Activated CD8-positive, alpha-beta memory T cell treated with anti-CD3 and anti-CD28 coated beads for 36 hours (primary cell): ENCODE results near the gene ATXN10. TPM values are rescaled to one million over a fixed set of nuclear protein-coding genes. Genes with fewer than 3 reads are reported as not detected.

Experiments
- CTCF ChIA-PET: fragments of 350-600 bp; sonication (Branson Sonifier 250); formaldehyde crosslinking; loops from one replicate; lab custom pipeline; 2021; ENCODE audit warnings: antibody characterized with exemption; lab: Charles Lee
- POLR2A ChIA-PET: fragments of 350-600 bp; sonication (Branson Sonifier 250); formaldehyde crosslinking; loops from one replicate; lab custom pipeline; 2021; ENCODE audit warnings: antibody characterized with exemption; lab: Charles Lee
- total RNA-seq, 2 experiments: library from RNA; stranded (reverse); gene quantifications; one replicate each; pipeline ENCODE4 v1.2.3, GENCODE V29; 2021

ATXN10 gene
- total RNA-seq, 2 experiments from 2014 or later: 105 to 120 TPM

DNA sequence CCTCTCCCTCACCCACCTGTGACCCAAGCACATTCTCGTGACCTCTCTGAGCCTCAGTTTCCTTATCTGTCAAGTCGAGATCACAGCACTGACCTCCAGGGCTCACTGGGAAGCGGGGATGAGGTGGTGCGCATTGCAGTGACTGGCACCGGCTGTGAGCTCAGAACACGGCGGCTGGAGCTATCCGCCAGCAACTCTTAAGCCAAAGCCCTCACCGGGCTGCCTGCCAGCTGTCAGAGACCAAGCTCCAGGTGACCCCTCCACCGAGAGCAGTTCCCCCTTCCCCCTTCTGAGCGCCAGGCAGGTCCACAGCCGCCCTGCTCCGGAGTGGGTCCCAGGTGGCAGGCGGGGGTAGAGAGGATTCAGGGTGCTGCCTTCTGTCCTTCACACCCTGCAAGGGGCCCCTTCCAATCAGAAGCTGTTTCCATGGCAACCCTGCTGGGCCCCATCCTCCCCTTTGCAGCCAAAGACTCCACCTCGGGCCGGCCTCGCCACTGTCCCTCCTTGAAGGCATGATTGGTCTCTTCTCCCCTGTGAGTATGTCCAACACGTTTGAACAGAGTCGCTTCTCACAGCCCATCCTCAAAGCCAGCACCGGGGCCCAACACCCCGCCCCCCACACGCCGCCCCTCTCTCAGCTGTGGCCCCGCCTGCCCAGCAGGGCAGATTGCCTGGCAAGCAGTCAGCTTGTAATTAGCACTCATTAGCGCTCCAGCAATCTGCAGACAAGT is 206.6 kb downstream of the ATXN10 start:
- ChIA-PET POLR2A (no interaction called here), CTCF (no interaction called here)

DNA sequence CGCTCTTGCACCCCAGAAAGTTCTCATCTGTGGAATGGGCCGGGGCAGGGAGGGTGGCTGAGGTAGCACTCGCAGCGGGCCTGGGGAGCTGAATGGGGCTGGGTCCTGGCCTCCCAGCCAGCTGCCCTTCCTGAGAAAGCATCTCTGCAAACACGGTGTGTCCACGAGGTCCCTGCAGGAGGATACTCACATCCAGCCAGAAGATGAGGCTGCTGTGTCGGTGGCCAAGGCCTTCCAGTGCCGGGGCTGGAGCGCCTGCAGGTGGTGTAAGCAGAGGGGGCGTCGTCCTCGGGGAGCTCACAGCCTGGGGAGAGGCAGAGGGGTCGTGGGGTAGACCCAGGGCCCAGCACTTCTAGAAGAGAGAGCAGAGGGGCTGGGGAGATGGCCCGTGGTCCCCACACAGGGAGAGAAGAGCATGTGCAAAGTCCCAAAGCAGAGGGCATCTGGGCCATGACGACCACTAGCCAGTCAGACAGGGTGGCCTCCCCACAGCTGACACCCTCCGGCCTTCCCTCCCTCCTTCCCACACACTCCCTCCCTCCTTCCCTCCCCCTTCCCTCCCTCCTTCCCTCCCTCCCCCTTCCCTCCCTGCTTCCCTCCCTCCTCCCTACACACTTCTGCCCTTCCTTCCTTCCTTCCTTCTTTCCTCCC is 207.4 kb downstream of the ATXN10 start:
- POLR2A ChIA-PET: no interaction called here
- CTCF ChIA-PET: no interaction called here

- POLR2A ChIA-PET: no interaction called here
- CTCF ChIA-PET: no interaction called here
Observed at GRCh38 chr22:45879552-45879949, 207.9 kb downstream of the ATXN10 start.

DNA sequence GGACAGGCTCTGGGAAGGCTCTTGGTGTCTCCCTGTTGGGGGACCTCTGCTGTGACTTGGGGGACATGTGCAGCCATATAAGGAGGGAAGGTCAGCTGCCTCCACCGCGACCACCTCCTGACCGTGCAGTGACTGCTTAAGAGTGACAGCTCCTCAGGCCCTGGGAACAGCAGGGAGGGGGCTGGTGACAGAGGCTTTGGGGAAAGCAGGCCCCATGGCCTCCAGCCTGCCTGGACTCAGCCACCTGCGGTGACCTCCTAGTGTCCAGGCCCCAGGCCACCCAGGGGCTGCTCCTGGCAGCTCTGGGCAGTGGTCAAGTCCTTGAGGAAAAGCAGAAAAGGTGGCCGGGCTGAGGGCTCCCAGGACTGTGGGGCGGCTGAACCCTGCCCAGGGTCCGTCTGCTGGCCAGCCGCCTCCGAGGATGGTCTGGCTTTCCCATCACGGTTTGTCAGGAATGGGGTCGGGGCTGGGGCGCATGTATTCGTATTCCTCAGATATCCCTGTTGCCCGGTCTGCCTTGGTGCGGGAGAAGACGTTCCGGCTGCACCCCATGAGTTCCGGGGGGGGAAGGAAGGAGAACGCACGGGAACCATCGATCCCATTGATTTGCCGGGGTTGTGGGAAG is 208.6 kb downstream of the ATXN10 start:
- ChIA-PET CTCF (no interaction called here), POLR2A (no interaction called here)

DNA sequence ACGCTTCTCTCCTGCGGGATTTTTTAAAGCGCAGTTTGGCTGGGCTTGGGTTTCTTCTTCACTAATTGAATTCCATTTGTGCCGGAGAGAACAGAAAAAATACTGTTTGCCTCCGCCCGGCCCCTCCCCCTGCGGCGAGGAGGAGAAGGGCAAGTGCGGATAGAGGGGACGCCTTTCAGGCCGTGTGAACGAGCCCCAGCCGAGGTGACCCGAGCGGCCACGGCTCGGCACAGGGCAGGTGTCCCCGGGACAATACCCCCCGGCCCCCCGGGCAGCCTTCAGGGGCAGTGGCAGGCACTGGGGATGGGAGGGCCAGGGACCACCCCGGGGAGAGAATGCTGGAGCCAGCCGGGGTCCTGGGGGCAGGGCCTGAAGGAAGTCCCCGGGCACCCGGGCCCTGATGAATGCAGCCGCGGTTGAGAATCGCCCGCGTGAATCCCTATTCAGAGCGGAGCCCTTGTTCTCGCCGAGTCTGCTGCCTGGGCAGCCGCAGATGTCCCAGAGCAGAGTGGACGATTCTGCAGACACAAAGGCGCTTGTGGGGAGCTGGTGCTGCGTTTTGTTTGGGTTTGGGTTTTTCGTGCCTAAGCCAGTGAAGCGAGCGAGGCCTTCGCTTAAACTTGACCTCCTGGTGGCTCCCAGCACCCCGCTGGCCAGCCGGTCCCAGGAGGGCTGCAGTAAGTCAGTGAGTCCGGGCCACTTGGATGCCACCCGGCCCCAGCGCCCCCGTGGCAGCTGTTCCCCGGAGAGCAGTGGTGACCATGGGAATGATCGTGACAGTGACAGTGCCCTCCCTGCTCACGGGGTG is 209.3 kb downstream of the ATXN10 start:
- CTCF ChIA-PET: no interaction called here
- POLR2A ChIA-PET: no interaction called here

DNA sequence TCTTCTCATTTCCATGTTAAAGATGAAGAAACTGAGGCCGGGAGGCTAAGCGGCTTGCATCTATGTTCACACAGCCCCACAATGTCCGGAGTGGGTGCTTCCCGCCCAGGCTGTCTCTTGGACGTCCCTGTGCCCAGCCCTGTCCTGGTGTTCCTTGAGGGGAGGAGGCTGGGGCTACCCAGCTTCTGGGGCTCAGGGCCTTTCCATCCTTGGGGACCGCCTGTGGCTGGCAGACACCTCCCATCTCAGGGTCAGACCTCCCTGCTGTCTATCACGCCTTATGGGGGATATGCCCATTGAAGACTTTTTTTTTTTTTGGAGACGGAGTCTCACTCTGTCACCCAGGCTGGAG is 209.9 kb downstream of the ATXN10 start:
- CTCF ChIA-PET: no interaction called here
- POLR2A ChIA-PET: no interaction called here

- POLR2A ChIA-PET: no interaction called here
- CTCF ChIA-PET: no interaction called here
Observed at GRCh38 chr22:45882881-45883810, 211.5 kb downstream of the ATXN10 start.

DNA sequence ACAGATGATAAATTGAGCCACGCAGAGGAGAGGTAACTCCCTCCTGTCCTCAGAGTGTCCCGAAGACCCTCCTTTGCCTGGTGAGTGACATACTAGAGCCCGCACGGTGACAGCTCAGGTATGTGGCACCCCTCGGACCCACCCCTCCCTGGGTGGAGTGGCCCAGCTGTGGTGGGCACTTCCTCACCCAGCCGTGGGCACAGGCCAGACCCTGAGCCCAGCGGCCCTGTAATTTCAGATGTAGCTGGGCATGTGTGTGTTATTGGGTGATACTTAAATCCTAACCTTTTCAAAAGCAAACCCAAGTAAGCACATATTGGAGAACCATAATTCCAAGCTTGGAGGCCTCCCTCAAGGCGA is 212.2 kb downstream of the ATXN10 start:
- ChIA-PET CTCF (no interaction called here), POLR2A (no interaction called here)

- ChIA-PET POLR2A (no interaction called here), CTCF (no interaction called here)
Observed at GRCh38 chr22:45884201-45885062, 212.8 kb downstream of the ATXN10 start.

DNA sequence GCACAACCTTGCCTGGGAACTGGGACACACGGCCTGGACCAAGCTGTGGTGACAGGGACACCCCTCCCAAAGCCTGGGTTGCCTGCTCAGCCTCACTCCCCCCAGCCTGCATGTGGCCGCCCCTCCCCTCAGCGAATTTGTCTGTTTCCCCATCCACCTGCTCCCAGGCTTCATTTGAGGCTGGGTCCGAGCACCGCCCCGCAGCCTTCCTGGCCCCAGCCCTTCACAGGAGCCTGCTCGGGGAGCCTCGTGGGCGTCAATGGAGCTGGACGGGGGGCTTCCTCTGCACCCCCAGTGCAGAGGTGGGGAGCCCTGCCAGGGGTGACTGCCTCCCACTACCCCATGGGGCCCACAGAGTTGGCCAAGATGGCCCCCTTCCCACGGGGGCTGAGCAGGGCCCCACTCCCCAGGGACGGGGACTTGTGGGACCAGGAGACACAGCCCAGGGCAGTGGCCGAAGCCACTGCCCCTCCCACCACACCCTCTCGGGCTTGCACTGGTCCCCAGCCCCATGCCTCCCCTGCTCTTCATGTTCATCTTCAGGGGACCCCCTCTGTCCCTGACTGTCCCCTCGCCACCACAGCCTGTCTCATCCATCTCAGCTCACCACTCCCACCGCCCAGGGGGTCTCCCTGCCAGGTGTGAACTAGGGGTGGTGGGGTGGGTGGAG is 213.7 kb downstream of the ATXN10 start:
- POLR2A ChIA-PET: no interaction called here
- CTCF ChIA-PET: no interaction called here

DNA sequence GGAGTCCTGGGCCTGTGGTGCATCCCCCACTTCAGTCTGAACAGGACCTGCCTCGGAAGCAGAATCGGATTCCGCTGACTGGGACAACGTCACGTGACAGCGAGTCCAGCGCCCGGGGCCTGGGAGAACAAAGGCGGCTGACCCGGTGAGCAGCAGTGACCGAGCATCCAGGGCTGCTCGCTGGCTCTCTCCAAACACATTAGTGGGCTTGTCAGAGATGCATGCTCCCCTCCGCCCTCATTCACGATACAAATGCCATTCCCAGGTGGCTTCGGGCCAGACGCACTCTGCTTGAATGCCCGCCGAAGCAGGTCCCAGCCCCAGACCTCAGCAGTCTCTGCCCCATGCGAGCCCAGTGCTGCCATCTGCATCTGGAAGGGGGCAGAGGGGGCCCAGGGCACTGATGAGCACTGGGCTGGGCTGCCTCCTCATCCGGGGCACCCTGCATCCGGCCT is 214.3 kb downstream of the ATXN10 start:
- POLR2A ChIA-PET: no interaction called here
- CTCF ChIA-PET: no interaction called here

DNA sequence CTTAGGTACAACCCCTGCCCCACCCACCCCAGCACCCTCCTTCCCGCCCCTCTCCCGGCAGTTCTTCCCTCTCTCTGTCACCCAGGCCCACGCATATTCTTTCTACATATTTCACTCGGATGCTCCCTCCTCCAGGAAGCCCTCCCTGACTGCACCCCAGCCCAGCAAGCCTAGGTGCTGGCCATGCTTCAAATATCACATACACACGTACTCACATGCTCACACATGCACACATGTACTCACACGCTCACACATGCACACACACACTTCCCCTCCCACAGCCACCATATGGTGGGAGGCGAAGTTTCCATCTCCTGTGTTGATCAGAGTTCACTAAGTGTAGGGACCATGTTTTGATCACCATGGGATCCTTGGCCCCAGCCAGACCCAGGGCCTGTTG is 214.9 kb downstream of the ATXN10 start:
- POLR2A ChIA-PET: no interaction called here
- CTCF ChIA-PET: no interaction called here

DNA sequence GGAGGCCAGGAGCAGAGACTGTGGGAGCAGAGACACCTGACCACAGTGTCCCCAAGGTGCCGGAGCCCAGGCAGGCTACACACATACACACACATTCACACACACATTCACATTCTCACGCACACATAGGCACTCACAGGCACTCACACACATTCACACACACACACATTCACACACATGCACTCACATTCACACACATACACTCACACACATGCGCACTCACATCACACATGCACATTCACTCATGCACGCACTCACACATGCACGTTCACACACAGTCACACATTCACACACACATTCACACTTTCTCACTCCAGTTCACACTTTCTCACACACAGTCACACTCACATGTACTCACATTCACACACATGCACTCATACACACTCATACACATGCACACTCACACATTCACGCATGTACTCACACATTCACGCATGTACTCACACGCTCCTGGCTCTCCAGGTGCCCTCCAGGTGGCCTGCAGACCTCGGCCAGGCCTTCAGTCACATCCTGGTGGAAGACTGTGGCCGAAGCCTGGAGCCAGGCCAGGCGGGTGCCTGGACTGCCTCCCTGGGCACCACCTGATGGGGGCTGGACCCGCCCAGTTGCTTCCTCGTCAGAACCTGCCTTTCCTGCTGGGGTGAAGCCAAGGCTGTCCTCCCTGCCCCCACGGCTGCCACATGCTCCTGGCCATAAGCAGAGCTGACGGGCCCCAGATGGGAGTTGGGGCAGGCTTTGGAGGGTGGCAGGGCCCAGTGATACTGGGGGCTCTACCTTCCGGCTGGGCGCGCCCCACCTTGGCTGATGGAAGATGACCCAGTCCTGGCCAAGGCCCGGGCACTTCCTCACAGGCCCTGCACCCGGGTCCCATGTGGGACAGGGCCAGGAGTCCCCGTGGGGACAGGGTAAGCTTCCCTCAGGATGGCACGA is 215.8 kb downstream of the ATXN10 start:
- ChIA-PET CTCF (no interaction called here), POLR2A (no interaction called here)

DNA sequence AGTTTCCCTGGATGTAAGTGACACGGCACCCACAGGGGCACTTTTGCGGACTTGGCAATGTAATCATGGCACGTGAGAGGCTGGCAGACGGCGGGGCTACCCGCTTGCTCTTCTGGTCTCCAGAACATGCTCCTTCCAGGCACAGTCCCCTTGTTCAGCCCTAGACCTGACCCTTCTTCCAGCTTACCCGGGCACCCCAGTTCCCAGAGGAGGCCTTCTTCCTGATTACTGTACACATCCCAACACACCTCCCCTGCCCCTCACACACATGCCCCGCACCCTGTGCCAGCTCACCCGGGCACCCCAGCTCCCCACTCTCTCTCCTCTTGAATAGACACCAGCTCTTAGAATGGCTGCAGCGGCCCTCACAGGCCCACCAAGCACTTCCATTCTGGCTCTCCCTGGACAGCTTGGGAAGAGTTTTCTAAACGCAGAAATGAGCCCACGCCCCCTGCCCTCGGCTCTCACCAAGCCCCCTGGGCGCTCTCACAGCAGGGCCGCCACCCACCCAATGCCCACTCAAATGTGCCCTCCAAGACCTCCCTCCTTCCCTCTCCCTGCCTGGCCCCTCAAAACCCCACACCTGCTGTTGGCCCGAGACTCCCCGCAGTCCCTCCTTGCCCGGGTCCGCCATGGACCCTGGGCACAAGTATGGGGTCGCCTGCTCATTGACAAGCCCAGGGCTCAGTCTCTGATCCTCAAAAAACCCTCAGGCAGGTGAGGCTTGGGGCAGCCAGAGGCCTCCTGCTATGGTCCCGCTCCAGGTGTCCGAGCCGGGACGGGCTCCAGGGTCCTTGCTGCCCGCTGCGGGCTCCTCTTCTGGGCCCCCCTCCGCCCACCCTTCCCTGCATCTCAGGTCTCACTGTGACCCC is 216.8 kb downstream of the ATXN10 start:
- CTCF ChIA-PET: no interaction called here
- POLR2A ChIA-PET: no interaction called here

- POLR2A ChIA-PET: no interaction called here
- CTCF ChIA-PET: no interaction called here
Observed at GRCh38 chr22:45889093-45889538, 217.5 kb downstream of the ATXN10 start.
